Progenitor cell of endocrine pancreas (in vitro differentiated cells): ENCODE data around the gene COX10. TPM values are rescaled to one million over a fixed set of nuclear protein-coding genes. Genes with fewer than 3 reads are reported as not detected.

Experiments used
- DNase-seq: peaks from one replicate; pipeline ENCODE4 v3.0.0; 2021; ENCODE audit warnings: low spot score; ENCODE audit not compliant: unreplicated experiment
- H3K27ac Mint-ChIP-seq: 2 replicates; pipeline ENCODE4 v1.8.0; 2021; ENCODE audit warnings: mild to moderate bottlenecking, moderate library complexity, mixed read lengths
- H3K27me3 Mint-ChIP-seq: 2 replicates; pipeline ENCODE4 v1.8.0; 2021; ENCODE audit warnings: mixed read lengths
- H3K36me3 Mint-ChIP-seq: 2 replicates; pipeline ENCODE4 v1.8.0; 2022; ENCODE audit warnings: mixed read lengths; ENCODE audit not compliant: insufficient read depth
- H3K4me1 Mint-ChIP-seq: 2 replicates; pipeline ENCODE4 v1.8.0; 2021; ENCODE audit warnings: low read depth, mixed read lengths
- H3K4me3 Mint-ChIP-seq: 2 replicates; pipeline ENCODE4 v1.8.0; 2021; ENCODE audit warnings: low read depth, mild to moderate bottlenecking, moderate library complexity, mixed read lengths
- H3K9me3 Mint-ChIP-seq: 2 replicates; pipeline ENCODE4 v1.8.0; 2021; ENCODE audit warnings: low read depth, mixed read lengths
- CTCF ChIP-seq: fragments of 200-600 bp; sonication (generic); IDR thresholded peaks from one replicate; pipeline ENCODE4 v1.5.0; 2021; ENCODE audit warnings: antibody characterized with exemption, mild to moderate bottlenecking; ENCODE audit not compliant: unreplicated experiment
- total RNA-seq: library from RNA; stranded (reverse); gene quantifications from 2 replicates; pipeline ENCODE4 v1.2.1, GENCODE V29; 2021

COX10 gene
- total RNA-seq, 1 donor from 2014 or later: 24.0 TPM

GRCh38 chr17:14211246-14211645 lies 141.9 kb downstream of the COX10 start:
- Mint-ChIP-seq H3K27ac (no peak overlapping the region), H3K27me3 (no peaks in the 10 kb centered on the region), H3K4me1 (peaks cover 6% of the 10 kb centered on the region), H3K9me3 (peaks cover 8% of the 10 kb centered on the region), H3K4me3 (no peak overlapping the region), H3K36me3 (peaks cover 38% of the 10 kb centered on the region)
- no peak for TF ChIP-seq CTCF
- DNase-seq: no peak

GRCh38 chr17:14211801-14212200 lies 142.5 kb downstream of the COX10 start:
- no peak for DNase-seq
- no peaks in the 10 kb centered on the region for H3K27me3 Mint-ChIP-seq
- peaks cover 38% of the 10 kb centered on the region for H3K36me3 Mint-ChIP-seq
- no peak overlapping the region for H3K27ac Mint-ChIP-seq
- no peak overlapping the region for H3K4me3 Mint-ChIP-seq
- peaks cover 6% of the 10 kb centered on the region for H3K4me1 Mint-ChIP-seq
- TF ChIP-seq CTCF: no peak
- H3K9me3 Mint-ChIP-seq: peaks cover 8% of the 10 kb centered on the region

GRCh38 chr17:14212401-14212800 lies 143.1 kb downstream of the COX10 start:
- no peaks in the 10 kb centered on the region for H3K27me3 Mint-ChIP-seq
- TF ChIP-seq CTCF: no peak
- peaks cover 6% of the 10 kb centered on the region for H3K4me1 Mint-ChIP-seq
- H3K4me3 Mint-ChIP-seq: no peak overlapping the region
- H3K36me3 Mint-ChIP-seq: peaks cover 36% of the 10 kb centered on the region
- H3K27ac Mint-ChIP-seq: peak overlapping the region; percentile 46
- no peak for DNase-seq
- peaks cover 8% of the 10 kb centered on the region for H3K9me3 Mint-ChIP-seq

- DNase-seq: no peak
- TF ChIP-seq CTCF: no peak
- peaks cover 8% of the 10 kb centered on the region for H3K9me3 Mint-ChIP-seq
- H3K4me3 Mint-ChIP-seq: no peak overlapping the region
- H3K4me1 Mint-ChIP-seq: no peaks in the 10 kb centered on the region
- no peaks in the 10 kb centered on the region for H3K27me3 Mint-ChIP-seq
- no peak overlapping the region for H3K27ac Mint-ChIP-seq
- H3K36me3 Mint-ChIP-seq: peaks cover 28% of the 10 kb centered on the region
These were observed 145.0 kb downstream of the COX10 start for GRCh38 chr17:14214271-14214670.

- H3K27me3 Mint-ChIP-seq: no peaks in the 10 kb centered on the region
- no peaks in the 10 kb centered on the region for H3K9me3 Mint-ChIP-seq
These were observed 153.3 kb downstream of the COX10 start for GRCh38 chr17:14222611-14223010.

More at GRCh38 chr17:14222611-14223010, 153.3 kb downstream of the COX10 start:
- no peak for TF ChIP-seq CTCF
- peaks cover 3% of the 10 kb centered on the region for H3K4me1 Mint-ChIP-seq
- no peak overlapping the region for H3K4me3 Mint-ChIP-seq
- no peak overlapping the region for H3K27ac Mint-ChIP-seq
- H3K36me3 Mint-ChIP-seq: peaks cover 5% of the 10 kb centered on the region
- DNase-seq: no peak
